GM23248 (cell line): ENCODE measurements around the gene ZBTB43. TPM values are rescaled to one million over a fixed set of nuclear protein-coding genes. Genes with fewer than 3 reads are reported as not detected.

Source experiments
- DNase-seq: peaks from one replicate; pipeline ENCODE4 v3.0.0-alpha.2; 2015
- H2AFZ ChIP-seq: fragments of 200-600 bp; sonication (generic); 2 replicates; pipeline ENCODE4 v1.6.1; 2016; ENCODE audit warnings: antibody characterized with exemption
- H3F3A ChIP-seq: fragments of 200-600 bp; sonication (generic); 2 replicates; pipeline ENCODE4 v1.6.1; 2016; ENCODE audit warnings: mild to moderate bottlenecking, antibody characterized with exemption, mixed run types; ENCODE audit not compliant: insufficient read depth
- H3K27ac ChIP-seq: fragments of 200-600 bp; sonication (generic); 2 replicates; pipeline ENCODE4 v1.5.1; 2016; ENCODE audit warnings: mild to moderate bottlenecking
- H3K27me3 ChIP-seq: fragments of 200-600 bp; sonication (generic); replicated peaks from 2 replicates; pipeline ENCODE4 v1.6.1; 2016; ENCODE audit warnings: mild to moderate bottlenecking; ENCODE audit not compliant: insufficient read depth
- H3K36me3 ChIP-seq: fragments of 200-600 bp; sonication (generic); 2 replicates; pipeline ENCODE4 v1.6.1; 2016; ENCODE audit warnings: low read depth, mild to moderate bottlenecking
- H3K4me1 ChIP-seq: fragments of 200-600 bp; sonication (generic); 2 replicates; pipeline ENCODE4 v1.6.1; 2016; ENCODE audit warnings: mild to moderate bottlenecking; ENCODE audit not compliant: insufficient read depth
- H3K4me2 ChIP-seq: fragments of 200-600 bp; sonication (generic); one replicate; pipeline ENCODE4 v1.6.1; 2016; ENCODE audit warnings: mild to moderate bottlenecking; ENCODE audit not compliant: unreplicated experiment
- H3K4me3 ChIP-seq: fragments of 200-600 bp; sonication (generic); 2 replicates; pipeline ENCODE4 v1.5.1; 2016; ENCODE audit warnings: mild to moderate bottlenecking
- H3K79me2 ChIP-seq: fragments of 200-600 bp; sonication (generic); 2 replicates; pipeline ENCODE4 v1.6.1; 2016; ENCODE audit warnings: mild to moderate bottlenecking; ENCODE audit not compliant: insufficient read depth
- H3K9ac ChIP-seq: fragments of 200-600 bp; sonication (generic); 2 replicates; pipeline ENCODE4 v1.6.1; 2016; ENCODE audit warnings: mild to moderate bottlenecking
- H3K9me2 ChIP-seq: fragments of 200-600 bp; sonication (generic); 2 replicates; pipeline ENCODE4 v1.6.1; 2016; ENCODE audit warnings: mixed run types, mild to moderate bottlenecking, moderate library complexity; ENCODE audit not compliant: insufficient read depth
- H3K9me3 ChIP-seq: fragments of 200-600 bp; sonication (generic); one replicate; pipeline ENCODE4 v1.6.1; 2017; ENCODE audit warnings: low read depth
- H4K20me1 ChIP-seq: fragments of 200-600 bp; sonication (generic); 2 replicates; pipeline ENCODE4 v1.6.0; 2016; ENCODE audit not compliant: insufficient read depth
- EZH2 ChIP-seq: fragments of 200-600 bp; sonication (generic); IDR thresholded peaks from 2 replicates; pipeline ENCODE4 v1.6.1; 2018; ENCODE audit warnings: antibody characterized with exemption, mild to moderate bottlenecking; ENCODE audit not compliant: insufficient read depth, poor library complexity, severe bottlenecking
- EZH2phosphoT487 ChIP-seq: fragments of 200-600 bp; sonication (generic); IDR thresholded peaks from 2 replicates; pipeline ENCODE4 v1.6.1; 2018; ENCODE audit warnings: antibody characterized with exemption, moderate library complexity, mild to moderate bottlenecking, low read depth; ENCODE audit not compliant: insufficient read depth
- WGBS, 2 experiments: methylation state at CpG; one replicate each; pipeline ENCODE4 v1.1.6; 2015 to 2017; ENCODE audit warnings: low lambda C conversion rate in 2 of 2, low coverage in 1 of 2; ENCODE audit errors: missing lambda C conversion rate in 2 of 2; 5-methylcytosine and 5-hydroxymethylcytosine counted together
- in situ Hi-C: fragments of 300-500 bp; cut with MboI; formaldehyde crosslinking; loops from 2 replicates; pipeline ENCODE4 v1.15.0; 2020
- polyA plus RNA-seq: library from polyadenylated mRNA; unstranded; fragments of >200 nt; fragmentation: Nextera tagmentation; extraction: Ambion mirVana; gene quantifications from 2 replicates; pipeline ENCODE4 v1.2.1, GENCODE V29; 2016
- total RNA-seq: library from RNA; depleted of rRNA; stranded (reverse); fragments of >200 nt; shearing (Covaris generic); gene quantifications from 2 replicates; pipeline ENCODE4 v1.2.3, GENCODE V29; 2014; rRNA removed

Gene ZBTB43, protein sequence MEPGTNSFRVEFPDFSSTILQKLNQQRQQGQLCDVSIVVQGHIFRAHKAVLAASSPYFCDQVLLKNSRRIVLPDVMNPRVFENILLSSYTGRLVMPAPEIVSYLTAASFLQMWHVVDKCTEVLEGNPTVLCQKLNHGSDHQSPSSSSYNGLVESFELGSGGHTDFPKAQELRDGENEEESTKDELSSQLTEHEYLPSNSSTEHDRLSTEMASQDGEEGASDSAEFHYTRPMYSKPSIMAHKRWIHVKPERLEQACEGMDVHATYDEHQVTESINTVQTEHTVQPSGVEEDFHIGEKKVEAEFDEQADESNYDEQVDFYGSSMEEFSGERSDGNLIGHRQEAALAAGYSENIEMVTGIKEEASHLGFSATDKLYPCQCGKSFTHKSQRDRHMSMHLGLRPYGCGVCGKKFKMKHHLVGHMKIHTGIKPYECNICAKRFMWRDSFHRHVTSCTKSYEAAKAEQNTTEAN
- total RNA-seq (8.5 and 11.9 TPM in 2 replicates), polyA plus RNA-seq (11.5 and 12.3 TPM in 2 replicates)

DNA sequence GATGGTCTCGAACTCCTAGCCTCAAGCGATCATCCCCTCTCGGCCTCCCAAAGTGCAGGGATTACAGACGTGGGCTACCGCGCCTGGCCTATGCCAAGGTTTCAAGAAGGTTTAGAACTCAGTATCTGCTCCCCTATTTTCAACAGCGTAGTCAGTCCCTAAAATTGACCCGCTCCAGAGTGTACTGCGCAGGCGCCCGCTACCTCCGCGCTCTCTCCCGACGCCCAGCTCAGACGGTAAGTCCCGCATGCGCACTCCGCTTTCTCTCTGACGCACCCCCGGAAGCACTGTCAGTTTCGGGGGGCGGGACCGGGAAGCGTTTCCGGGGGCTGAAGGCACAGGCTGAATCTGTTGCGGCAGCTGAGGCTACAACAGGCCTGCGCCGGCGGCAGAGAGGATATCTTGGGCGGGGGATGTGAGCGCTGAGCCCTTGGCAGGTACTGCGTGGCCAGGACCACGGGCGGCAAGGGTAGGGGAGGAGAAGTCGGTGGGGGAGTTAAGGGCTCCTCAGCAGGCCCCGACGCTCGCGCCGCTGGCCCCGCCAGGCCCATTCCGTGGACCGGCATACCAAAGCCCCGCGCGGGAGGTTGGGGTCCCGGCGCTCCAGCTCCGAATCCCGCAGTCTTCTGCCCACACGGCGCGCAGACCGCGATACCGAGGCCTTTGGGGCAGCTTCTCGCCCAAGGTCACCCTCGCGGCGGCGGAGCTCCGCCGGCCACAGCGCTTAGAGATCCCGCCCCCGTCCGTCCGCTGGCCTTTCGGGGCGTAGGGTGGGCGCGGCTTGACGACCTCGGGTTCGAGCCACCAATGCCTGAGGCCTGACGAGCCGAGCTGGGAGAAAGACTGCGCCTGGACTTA, at the start of gene ZBTB43:
TSS of gene ZBTB43 (plus strand) at position 345 of the 858 bp plus-strand sequence. CDS start 27,470 bp downstream, outside the sequence.
- H3F3A ChIP-seq = peaks cover 21% of the 10 kb centered on the region
- TF ChIP-seq EZH2phosphoT487 (no peak), EZH2 (no peak)
- no peaks in the 10 kb centered on the region for H3K9me2 ChIP-seq
- H3K4me1 ChIP-seq = peaks cover 38% of the 10 kb centered on the region
- no peaks in the 10 kb centered on the region for H3K9me3 ChIP-seq
- H3K36me3 ChIP-seq = peaks cover 4% of the 10 kb centered on the region; the same call in 1 of the 2 replicates
- DNase-seq = peak; percentile 98
- H3K9ac ChIP-seq = peak within 1 kb of the TSS; percentile 95
- H3K79me2 ChIP-seq = peaks cover 50% of the 10 kb centered on the region
- H2AFZ ChIP-seq = peak within 1 kb of the TSS; percentile 99
- 3% methylated on average over 76 to 79 of the region's 79 CpGs for WGBS, 2 experiments
- peaks cover 5% of the 10 kb centered on the region; the same call in 1 of the 2 replicates for H4K20me1 ChIP-seq
- in situ Hi-C loops = no loop called here
- peak within 1 kb of the TSS; percentile 92 for H3K4me3 ChIP-seq
- no peaks in the 10 kb centered on the region for H3K27me3 ChIP-seq
- peak within 1 kb of the TSS; percentile 97 for H3K4me2 ChIP-seq
- peak within 1 kb of the TSS; percentile 96 for H3K27ac ChIP-seq

DNA sequence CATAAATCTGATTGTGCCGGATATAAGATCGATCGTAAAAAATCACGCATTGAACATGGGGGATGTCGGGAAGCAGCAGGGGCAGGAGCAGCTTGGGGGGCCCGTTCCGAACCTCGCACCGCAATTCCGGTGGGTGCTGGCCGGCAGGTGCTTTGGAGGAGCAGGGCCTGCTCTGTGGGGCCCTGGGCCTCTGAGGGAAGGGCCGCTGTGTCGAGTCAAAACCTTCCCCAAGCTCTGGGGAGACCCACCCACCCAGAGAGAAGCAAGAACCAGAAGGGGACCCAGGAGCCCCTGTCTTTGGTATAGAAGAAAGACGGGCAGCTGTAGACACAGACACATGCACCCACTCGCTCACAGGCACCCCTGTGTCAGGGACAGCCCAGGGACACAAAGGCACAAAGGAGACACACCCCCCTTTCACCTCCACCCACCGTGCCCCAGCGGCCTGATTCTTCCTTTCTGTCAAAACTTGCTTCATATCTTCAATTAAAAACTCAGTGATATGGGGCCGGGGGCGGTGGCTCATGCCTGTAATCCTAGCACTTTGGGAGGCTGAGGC, 49.4 kb upstream of the ZBTB43 start:
- WGBS, 2 experiments = 52 to 58% methylated on average over 19 of the region's 19 CpGs
- Histone ChIP-seq H3K9ac (no peak overlapping the region), H3F3A (no peaks in the 10 kb centered on the region), H2AFZ (no peak overlapping the region), H3K4me2 (no peak overlapping the region), H4K20me1 (no peaks in the 10 kb centered on the region), H3K79me2 (no peaks in the 10 kb centered on the region), H3K27me3 (peaks cover 19% of the 10 kb centered on the region; the same call in 1 of the 2 replicates), H3K27ac (no peak overlapping the region), H3K4me3 (no peak overlapping the region), H3K9me2 (no peaks in the 10 kb centered on the region), H3K36me3 (no peaks in the 10 kb centered on the region), H3K9me3 (no peaks in the 10 kb centered on the region), H3K4me1 (no peaks in the 10 kb centered on the region)
- TF ChIP-seq EZH2 (no peak), EZH2phosphoT487 (no peak)
- in situ Hi-C loops = no loop called here
- no peak for DNase-seq

DNA sequence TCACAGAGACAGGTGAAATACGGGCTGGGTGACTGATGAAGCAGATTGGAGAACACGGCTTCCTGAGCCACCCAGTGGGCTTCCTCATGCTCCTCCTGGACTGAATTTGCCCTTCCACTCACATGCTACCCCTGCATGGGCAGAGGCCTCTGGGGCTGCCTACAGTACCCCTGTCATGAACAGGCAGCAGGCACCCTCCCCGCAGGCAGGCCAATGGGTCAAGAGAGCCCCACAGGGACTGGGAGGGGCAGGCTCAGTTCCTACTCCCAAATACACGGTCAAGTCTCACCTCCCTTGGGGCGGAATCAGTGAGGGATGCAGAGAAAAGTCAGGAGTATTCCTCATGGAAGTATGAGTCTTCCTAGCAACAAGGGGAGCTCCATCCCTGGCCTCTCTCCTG, 48.6 kb upstream of the ZBTB43 start:
- 62 to 71% methylated on average over 5 of the region's 5 CpGs for WGBS, 2 experiments
- H3F3A ChIP-seq = no peaks in the 10 kb centered on the region

More for the DNA sequence above, 48.6 kb upstream of the ZBTB43 start:
- Histone ChIP-seq H2AFZ (no peak overlapping the region), H3K4me2 (no peak overlapping the region), H3K4me3 (no peak overlapping the region), H3K9ac (no peak overlapping the region), H3K9me3 (no peaks in the 10 kb centered on the region), H3K27me3 (peaks cover 19% of the 10 kb centered on the region; the same call in 1 of the 2 replicates), H3K79me2 (no peaks in the 10 kb centered on the region), H4K20me1 (no peaks in the 10 kb centered on the region), H3K27ac (no peak overlapping the region), H3K36me3 (no peaks in the 10 kb centered on the region), H3K9me2 (no peaks in the 10 kb centered on the region), H3K4me1 (no peaks in the 10 kb centered on the region)
- TF ChIP-seq EZH2phosphoT487 = no peak
- no peak for TF ChIP-seq EZH2
- DNase-seq = no peak
- in situ Hi-C loops = no loop called here
